Activated B cell treated with CpG ODN at 0.5 μM for 24 hours (primary cell): ENCODE data around the gene DCHS1. TPM values are rescaled to one million over a fixed set of nuclear protein-coding genes. Genes with fewer than 3 reads are reported as not detected.

Experiments
- ATAC-seq: fragments of 200-7000 bp; cut with Tn5 transposase; one replicate; pipeline ENCODE4 v1.10.0; 2021; ENCODE audit warnings: low read depth, mild to moderate bottlenecking, moderate library complexity
- CTCF ChIA-PET: fragments of 350-600 bp; sonication (Branson Sonifier 250); formaldehyde crosslinking; loops from one replicate; lab custom pipeline; 2021; ENCODE audit warnings: antibody characterized with exemption; lab: Charles Lee
- POLR2A ChIA-PET: fragments of 350-600 bp; sonication (Branson Sonifier 250); formaldehyde crosslinking; loops from one replicate; lab custom pipeline; 2021; ENCODE audit warnings: antibody characterized with exemption; lab: Charles Lee
- DNase-seq: peaks from one replicate; pipeline ENCODE4 v3.0.0; 2022
- H3K27ac Mint-ChIP-seq: one replicate; pipeline ENCODE4 v1.8.0; 2020; ENCODE audit warnings: mixed read lengths
- H3K27me3 Mint-ChIP-seq: one replicate; pipeline ENCODE4 v1.8.0; 2021; ENCODE audit warnings: mixed read lengths
- H3K36me3 Mint-ChIP-seq: one replicate; pipeline ENCODE4 v1.8.0; 2021; ENCODE audit warnings: low read depth, mixed read lengths
- H3K4me1 Mint-ChIP-seq: one replicate; pipeline ENCODE4 v1.8.0; 2021; ENCODE audit warnings: mixed read lengths
- H3K4me3 Mint-ChIP-seq: one replicate; pipeline ENCODE4 v1.8.0; 2020; ENCODE audit warnings: mild to moderate bottlenecking, mixed read lengths
- H3K9me3 Mint-ChIP-seq: one replicate; pipeline ENCODE4 v1.8.0; 2020; ENCODE audit warnings: mixed read lengths
- intact Hi-C: fragments of 100-400 bp; cut with micrococcal nuclease; formaldehyde crosslinking; loops from one replicate; pipeline ENCODE4 v1.15.1; 2024
- total RNA-seq: library from RNA; stranded (reverse); gene quantifications from 2 replicates; pipeline ENCODE4 v1.2.3, GENCODE V29; 2022
- TF ChIP-seq, protein P1 (sequence below): fragments of 200-600 bp; IDR thresholded peaks from one replicate; pipeline ENCODE4 v1.8.0; 2022; ENCODE audit warnings: antibody characterized with exemption, mild to moderate bottlenecking

DCHS1 gene
- total RNA-seq, 1 donor from 2014 or later, result 0.22 TPM

DNA sequence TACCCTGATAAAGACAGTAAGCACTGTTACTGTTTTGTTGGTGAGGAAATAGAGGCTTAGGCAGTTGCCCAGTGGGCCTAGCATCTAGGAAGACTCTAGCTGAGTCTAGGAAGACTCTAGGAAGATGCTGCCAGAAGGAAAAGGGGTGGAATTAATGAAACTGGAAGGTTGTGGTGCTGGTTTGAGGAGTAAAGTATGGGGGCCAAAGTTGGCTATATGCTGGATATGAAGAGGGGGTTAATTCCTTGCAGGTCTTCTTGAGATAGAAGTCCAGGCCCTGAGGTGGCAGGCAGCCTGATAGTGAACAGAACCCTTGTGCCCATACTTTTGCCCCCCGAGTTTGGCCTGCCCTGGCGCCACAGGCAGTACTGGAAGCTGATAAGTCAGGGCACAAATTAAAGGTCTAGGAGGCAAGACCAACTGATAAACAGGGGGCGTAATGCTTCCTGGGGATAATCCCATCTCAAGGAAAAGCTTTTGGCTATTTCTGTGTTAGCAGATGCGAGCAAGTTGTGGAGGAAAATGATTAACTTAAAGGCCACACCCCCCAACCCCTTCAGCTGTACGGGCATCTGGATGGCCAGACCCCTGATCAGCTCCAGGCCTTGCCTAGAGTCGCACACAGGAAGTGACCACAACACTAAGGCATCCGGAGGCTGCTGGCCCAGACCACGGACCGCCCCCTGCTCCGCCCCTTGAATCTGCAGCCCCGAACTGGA lies 49.0 kb downstream of the DCHS1 start:
- no peak overlapping the region for H3K27ac Mint-ChIP-seq

DNA sequence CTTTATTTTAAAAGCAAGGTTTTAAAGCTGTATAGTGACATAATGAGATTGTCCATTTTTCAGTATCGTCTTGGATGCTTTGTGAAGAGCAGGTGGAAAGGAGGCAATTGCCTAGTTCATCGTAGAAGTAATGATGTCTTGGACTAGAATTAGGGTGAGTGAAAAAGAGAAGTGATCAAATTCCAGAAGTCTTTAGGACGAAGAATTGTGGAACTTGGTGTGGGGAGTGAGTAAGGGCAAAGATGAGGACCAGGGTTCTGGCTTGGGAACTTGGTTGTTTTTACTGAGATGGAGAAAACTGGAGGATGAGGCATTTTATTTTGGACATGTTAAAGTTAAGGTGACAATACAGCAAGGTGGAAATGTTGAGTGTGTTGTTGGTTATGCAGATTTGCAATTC lies 50.8 kb downstream of the DCHS1 start:
- H3K36me3 Mint-ChIP-seq, result peaks cover 44% of the 10 kb centered on the region
- no peaks in the 10 kb centered on the region for H3K9me3 Mint-ChIP-seq
- ATAC-seq, result no peak
- POLR2A ChIA-PET, result interaction anchor here (0.6 to 3.7 kb wide), 13 partner anchors 8 to 215 kb away, joined by 3 to 69 read pairs (median 7); partner anchors contain the start of genes ARFIP2, MRPL17, SMPD1 and TAF10
- TF ChIP-seq, protein P1, sequence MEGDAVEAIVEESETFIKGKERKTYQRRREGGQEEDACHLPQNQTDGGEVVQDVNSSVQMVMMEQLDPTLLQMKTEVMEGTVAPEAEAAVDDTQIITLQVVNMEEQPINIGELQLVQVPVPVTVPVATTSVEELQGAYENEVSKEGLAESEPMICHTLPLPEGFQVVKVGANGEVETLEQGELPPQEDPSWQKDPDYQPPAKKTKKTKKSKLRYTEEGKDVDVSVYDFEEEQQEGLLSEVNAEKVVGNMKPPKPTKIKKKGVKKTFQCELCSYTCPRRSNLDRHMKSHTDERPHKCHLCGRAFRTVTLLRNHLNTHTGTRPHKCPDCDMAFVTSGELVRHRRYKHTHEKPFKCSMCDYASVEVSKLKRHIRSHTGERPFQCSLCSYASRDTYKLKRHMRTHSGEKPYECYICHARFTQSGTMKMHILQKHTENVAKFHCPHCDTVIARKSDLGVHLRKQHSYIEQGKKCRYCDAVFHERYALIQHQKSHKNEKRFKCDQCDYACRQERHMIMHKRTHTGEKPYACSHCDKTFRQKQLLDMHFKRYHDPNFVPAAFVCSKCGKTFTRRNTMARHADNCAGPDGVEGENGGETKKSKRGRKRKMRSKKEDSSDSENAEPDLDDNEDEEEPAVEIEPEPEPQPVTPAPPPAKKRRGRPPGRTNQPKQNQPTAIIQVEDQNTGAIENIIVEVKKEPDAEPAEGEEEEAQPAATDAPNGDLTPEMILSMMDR, result no peak
- no peaks in the 10 kb centered on the region for H3K27me3 Mint-ChIP-seq
- no peak for DNase-seq
- no peak overlapping the region for H3K27ac Mint-ChIP-seq
- intact Hi-C loops, result loop anchor here (5.0 kb wide), 3 partner anchors 72 to 212 kb away; partner anchors contain the start of gene SMPD1
- H3K4me3 Mint-ChIP-seq, result no peak overlapping the region
- peaks cover 10% of the 10 kb centered on the region for H3K4me1 Mint-ChIP-seq
- CTCF ChIA-PET, result interaction anchor here (1.0 to 2.7 kb wide), 8 partner anchors 8 to 153 kb away, joined by 3 to 21 read pairs (median 5); partner anchors contain the start of genes MRPL17 and TPP1

More for the DNA sequence above, 49.0 kb downstream of the DCHS1 start:
- Mint-ChIP-seq H3K4me1 (peaks cover 22% of the 10 kb centered on the region), H3K27me3 (no peaks in the 10 kb centered on the region), H3K36me3 (peaks cover 48% of the 10 kb centered on the region), H3K4me3 (no peak overlapping the region), H3K9me3 (no peaks in the 10 kb centered on the region)
- intact Hi-C loops, result loop anchor here (2.0 kb wide), 1 partner anchor 20 kb away; no protein-coding TSS in a partner anchor
- TF ChIP-seq, protein P1, result no peak
- POLR2A ChIA-PET, result interaction anchor here (0.8 to 3.2 kb wide), 5 partner anchors 12 to 125 kb away, joined by 3 to 32 read pairs (median 4); partner anchors contain the start of genes ARFIP2, MRPL17, TIMM10B and TPP1
- DNase-seq, result peak; percentile 36
- CTCF ChIA-PET, result interaction anchor here (0.9 to 2.1 kb wide), 3 partner anchors 12 to 76 kb away, joined by 3 to 8 read pairs (median 7); partner anchors contain the start of genes MRPL17 and TPP1
- ATAC-seq, result no peak

DNA sequence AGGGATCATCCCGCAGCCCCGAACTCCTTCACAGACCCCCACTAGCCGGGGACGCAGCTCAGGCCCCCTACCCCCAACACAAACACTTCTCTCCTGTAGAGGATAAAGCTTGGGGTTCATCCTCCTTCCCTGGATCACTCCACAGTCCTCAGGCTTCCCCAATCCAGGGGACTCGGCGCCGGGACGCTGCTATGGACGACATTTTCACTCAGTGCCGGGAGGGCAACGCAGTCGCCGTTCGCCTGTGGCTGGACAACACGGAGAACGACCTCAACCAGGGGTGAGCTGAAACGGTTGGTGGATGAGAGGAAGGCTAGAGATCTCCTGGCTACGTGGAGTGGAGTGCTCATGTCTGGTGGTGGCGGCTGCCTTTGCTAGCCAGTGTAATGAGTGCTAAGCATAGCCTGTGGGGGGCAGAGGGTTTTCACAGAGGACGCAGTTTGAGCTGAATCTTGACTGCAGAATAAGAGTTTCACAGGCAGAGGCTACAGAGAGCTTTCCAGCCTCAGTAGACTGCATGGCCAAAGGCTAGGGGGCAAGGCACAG lies 51.5 kb downstream of the DCHS1 start:
- H3K27me3 Mint-ChIP-seq, result no peaks in the 10 kb centered on the region
- POLR2A ChIA-PET, result interaction anchor here (0.6 to 3.7 kb wide), 14 partner anchors 8 to 214 kb away, joined by 3 to 69 read pairs (median 6); partner anchors contain the start of genes ARFIP2, MRPL17, SMPD1 and TAF10
- H3K27ac Mint-ChIP-seq, result no peak overlapping the region
- intact Hi-C loops, result loop anchor here (5.0 kb wide), 3 partner anchors 72 to 212 kb away; partner anchors contain the start of gene SMPD1
- DNase-seq (peak; percentile 32), ATAC-seq (peak; percentile 41)
- H3K9me3 Mint-ChIP-seq, result no peaks in the 10 kb centered on the region
- H3K36me3 Mint-ChIP-seq, result peaks cover 44% of the 10 kb centered on the region
- TF ChIP-seq, protein P1, result no peak
- no peak overlapping the region for H3K4me3 Mint-ChIP-seq
- CTCF ChIA-PET, result interaction anchor here (0.6 to 2.7 kb wide), 9 partner anchors 9 to 153 kb away, joined by 3 to 21 read pairs (median 4); partner anchors contain the start of genes MRPL17 and TPP1
- H3K4me1 Mint-ChIP-seq, result peaks cover 9% of the 10 kb centered on the region

DNA sequence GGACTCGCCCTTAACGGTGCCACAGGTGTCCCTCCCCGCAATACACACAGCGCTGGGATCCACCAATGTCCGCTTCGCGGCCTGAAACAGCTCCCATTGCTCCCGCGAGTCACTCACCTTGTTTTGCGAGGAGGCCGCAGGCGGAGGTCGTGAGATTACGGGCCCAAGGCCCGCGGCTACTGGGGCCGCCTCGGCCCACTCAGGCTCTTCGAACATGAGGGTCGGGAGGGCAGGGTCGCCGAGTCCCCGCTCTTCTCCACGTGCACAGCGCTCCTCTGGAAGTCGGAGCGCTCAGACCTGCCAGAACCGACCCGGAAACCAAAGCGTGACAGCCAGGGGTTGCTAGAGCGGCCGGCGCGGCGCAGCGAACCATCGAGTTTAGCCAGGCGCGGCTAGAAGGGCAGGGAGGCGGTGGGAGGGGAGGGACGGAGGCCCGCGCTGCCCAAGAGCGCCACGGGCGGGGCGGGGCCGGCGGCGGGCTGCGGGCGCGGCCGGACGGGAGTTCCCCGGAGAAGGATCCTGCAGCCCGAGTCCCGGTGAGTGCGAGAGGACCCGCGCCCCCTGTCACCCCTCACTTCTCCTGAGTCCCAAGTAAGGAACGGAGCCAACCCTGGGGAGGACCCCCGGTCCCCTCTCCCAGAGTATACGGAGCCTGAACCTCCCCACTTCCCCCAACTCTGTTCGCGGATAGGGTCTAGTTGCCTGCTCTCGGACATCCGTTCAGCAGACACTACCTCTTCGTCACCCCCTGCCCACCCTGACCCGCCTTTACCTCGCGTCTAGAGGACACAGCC lies 52.1 kb downstream of the DCHS1 start, which contains the start of the genes ILK and RRP8:
TSS of gene ILK (plus strand) at position 488 of the 794 bp plus-strand sequence. CDS start 498 bp downstream, outside the sequence.
TSS of gene RRP8 (minus strand) at position 330 of the 794 bp plus-strand sequence. CDS start at position 216, 114 bp downstream.
- H3K9me3 Mint-ChIP-seq, result no peaks in the 10 kb centered on the region
- intact Hi-C loops, result loop anchor here (1.0 to 5.0 kb wide), 10 partner anchors 9 to 369 kb away; partner anchors contain the start of genes ARFIP2, FHIP1B, MRPL17 and SMPD1
- no peaks in the 10 kb centered on the region for H3K27me3 Mint-ChIP-seq
- DNase-seq, result peak; percentile 78
- ChIA-PET POLR2A (interaction anchor here (0.6 to 3.7 kb wide), 16 partner anchors 9 to 213 kb away, joined by 3 to 69 read pairs (median 5); partner anchors contain the start of genes ARFIP2, MRPL17, SMPD1 and TAF10), CTCF (interaction anchor here (0.6 to 2.7 kb wide), 8 partner anchors 15 to 154 kb away, joined by 3 to 21 read pairs (median 5); partner anchors contain the start of genes MRPL17 and TPP1)
- H3K27ac Mint-ChIP-seq, result no peak within 1 kb of the TSS
- peak; percentile 88 for ATAC-seq
- no peak within 1 kb of the TSS for H3K4me3 Mint-ChIP-seq
- peaks cover 10% of the 10 kb centered on the region for H3K4me1 Mint-ChIP-seq
- TF ChIP-seq, protein P1, result no peak
- H3K36me3 Mint-ChIP-seq, result peaks cover 44% of the 10 kb centered on the region
